Measurements from ENCODE around the gene CLCN6.

- TF ChIP-seq GATA2 (IDR thresholded peaks at IDR 0.05; ENCODE audit: low read depth, low read length) (no peak), GATA3 (IDR thresholded peaks at IDR 0.05; ENCODE audit: low read depth, low read length) (no peak)
Measured at GRCh38 chr1:11880911-11881748, 75.1 kb downstream of the CLCN6 start.

All from SH-SY5Y (cell line).